KG1 (cell line): Measurements from ENCODE around the gene AS3MT.
"Not testable (repeated sequence)": the region's sequence is repeated elsewhere in the genome, so short reads cannot be mapped to it uniquely, and the experiment has no call there.

Experiments used
- DNase-seq: peaks from one replicate; lab custom pipeline; 2025; lab: John Stamatoyannopoulos, UW

AS3MT gene

DNA sequence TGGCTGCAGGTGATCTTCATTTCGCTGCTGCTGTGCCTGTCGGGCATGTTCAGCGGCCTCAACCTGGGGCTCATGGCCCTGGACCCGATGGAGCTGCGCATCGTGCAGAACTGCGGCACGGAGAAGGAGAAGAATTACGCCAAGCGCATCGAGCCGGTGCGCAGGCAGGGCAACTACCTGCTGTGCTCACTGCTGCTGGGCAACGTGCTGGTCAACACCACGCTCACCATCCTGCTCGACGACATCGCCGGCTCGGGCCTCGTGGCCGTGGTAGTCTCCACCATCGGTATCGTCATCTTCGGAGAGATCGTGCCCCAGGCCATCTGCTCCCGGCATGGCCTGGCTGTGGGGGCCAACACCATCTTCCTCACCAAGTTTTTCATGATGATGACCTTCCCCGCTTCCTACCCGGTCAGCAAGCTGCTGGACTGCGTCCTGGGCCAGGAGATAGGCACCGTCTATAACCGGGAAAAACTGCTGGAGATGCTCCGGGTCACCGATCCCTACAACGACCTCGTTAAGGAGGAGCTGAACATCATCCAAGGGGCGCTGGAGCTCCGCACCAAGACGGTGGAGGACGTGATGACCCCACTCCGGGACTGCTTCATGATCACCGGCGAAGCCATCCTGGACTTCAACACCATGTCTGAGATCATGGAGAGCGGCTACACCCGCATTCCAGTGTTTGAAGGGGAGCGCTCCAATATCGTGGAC, 50.1 kb downstream of the AS3MT start:
- DNase-seq, result no peak

DNA sequence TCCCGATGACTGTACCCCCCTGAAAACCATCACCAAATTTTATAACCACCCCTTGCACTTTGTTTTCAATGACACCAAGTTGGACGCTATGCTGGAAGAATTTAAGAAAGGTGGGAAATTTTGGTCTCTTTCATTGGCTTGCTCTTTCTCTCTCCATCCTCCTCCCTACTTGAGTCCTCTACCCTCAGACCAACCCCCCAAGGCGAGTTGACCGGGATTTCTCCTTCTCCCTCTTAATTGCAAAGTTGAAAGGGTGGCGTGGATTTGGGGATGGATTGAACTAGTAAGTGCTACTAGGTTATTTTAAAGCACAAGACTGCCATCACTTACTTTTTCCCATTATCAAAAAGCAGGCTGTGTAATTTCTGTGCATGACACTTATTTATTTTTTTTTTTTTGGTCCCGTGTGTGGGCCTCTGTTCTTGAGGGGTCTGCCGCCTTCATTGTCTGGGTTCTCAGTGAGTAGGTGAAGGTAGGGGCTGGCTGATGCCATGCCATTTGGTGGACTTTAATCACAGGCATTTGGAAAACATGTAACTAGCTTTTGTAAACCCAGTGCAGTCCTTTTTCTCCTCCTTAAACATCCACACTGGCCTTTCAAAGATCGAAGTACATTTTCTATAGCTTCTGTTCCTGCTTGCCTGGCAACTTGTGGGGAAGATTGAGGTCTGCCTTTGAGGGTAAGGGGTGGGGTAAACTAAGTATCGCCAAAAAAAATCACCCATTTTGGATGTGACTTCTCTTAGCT, 50.9 kb downstream of the AS3MT start:
- no peak for DNase-seq

DNA sequence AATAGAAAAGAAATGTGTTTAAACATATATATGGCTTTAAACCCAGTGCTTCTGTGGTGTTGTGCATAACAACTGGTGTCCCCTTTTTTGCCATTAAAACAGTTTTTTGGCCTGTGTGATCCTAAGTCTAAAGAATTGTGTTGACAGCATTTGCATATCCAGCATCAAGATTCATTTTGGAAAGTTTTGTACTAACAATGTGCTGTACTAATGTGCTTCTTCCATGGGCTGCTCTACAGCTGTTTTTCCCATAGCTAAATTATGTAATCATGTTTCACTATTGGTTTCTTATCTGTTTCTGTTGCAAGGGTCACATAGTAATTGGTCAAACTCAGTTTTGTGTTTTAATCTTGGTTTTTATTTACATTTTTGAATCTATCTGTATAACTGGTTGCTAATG, 54.3 kb downstream of the AS3MT start:
- DNase-seq, result no peak

DNA sequence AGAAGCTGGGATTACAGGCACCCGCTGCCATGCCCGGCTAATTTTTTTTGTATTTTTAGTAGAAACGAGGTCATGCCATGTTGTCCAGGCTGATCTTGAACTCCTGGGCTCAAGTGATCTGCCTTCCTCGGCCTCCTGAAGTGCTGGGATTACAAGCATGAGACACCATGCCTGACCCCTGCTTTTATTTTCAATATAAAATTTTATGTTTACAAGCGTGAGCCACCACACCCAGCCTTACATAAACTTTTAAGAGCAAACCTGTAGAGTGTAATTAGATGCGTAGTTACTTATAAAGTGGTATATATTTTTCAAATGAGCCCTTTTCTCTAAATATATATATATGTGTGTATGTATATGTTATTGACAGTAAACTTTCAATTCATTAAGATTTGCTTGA, 57.6 kb downstream of the AS3MT start:
- DNase-seq, result no peak

- peak; percentile 40 for DNase-seq
These were observed 58.2 kb downstream of the AS3MT start for GRCh38 chr10:102927311-102928010.

- DNase-seq, result not testable (repeated sequence)
These were observed 59.2 kb downstream of the AS3MT start for GRCh38 chr10:102928442-102928841.

DNA sequence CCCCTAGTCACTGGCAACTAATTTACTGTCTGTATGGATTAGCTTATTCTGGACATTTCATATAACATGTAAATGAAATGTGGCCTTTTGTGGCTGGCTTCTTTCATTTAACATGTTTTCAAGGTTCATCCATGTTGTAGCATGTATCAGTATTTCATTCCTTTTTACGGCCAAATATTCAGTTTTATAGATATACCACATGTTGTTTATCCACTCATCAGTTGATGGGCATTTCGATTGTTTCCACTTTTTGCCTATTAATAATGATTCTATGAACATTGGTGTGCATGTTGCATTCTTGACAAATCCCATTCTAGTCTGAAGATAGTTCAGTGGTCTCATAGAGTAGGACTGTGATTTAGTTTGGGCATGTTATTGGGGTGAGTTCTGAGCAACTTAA, 61.5 kb downstream of the AS3MT start:
- DNase-seq, result no peak

DNA sequence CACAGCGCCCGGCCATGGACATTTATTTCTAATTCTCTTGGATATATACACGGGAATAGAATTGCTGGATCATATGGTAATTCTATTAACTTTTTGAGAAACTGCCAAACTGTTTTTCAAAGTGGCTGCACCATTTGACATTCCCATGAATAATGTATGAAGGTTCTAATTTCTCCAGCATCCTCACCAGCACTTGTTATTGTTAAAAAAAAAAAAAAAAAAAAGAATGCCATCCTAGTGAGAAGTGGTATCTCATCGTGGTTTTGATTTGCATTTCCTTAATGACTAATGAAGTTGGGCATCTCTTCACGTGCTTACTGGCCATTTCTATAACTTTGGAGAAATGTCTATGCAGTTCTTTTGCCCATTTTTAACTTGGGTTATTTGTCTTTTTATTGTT, 62.4 kb downstream of the AS3MT start:
- DNase-seq, result no peak

GRCh38 chr10:102935505-102935904, 66.2 kb downstream of the AS3MT start:
- DNase-seq, result no peak

DNA sequence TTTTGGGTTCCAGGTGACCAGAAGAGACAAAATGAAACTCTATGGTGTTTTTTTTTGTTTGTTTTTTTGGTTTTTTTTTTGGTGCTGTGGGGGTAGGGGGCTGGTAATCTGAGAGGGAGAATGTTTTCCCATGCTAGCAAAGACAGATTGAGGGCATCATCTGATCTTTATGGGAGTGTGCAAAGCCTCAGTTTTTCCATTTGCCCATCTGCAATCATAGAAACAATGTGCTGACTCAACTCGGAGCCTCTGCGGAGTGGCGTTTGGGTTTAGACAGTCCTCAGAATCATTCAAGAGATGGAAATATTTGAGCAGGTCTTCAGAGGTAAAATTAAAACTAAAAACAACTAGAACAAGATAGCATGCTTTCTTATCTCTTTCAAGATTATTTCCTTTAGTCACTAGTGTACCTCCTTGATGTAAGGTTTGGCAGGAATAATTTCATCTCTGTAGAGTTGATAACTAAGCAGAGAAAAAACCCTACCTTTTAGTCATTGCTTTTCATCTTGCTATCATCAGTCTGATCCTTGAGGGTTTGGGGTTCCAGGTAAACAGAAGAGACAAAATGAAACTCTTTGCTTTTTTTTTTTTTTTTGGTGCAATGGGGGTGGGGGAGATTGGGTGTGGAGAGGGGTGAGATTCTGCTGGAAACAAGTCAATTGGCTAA, 66.8 kb downstream of the AS3MT start:
- DNase-seq, result no peak

GRCh38 chr10:102941401-102941800, 72.1 kb downstream of the AS3MT start:
- DNase-seq, result no peak

DNA sequence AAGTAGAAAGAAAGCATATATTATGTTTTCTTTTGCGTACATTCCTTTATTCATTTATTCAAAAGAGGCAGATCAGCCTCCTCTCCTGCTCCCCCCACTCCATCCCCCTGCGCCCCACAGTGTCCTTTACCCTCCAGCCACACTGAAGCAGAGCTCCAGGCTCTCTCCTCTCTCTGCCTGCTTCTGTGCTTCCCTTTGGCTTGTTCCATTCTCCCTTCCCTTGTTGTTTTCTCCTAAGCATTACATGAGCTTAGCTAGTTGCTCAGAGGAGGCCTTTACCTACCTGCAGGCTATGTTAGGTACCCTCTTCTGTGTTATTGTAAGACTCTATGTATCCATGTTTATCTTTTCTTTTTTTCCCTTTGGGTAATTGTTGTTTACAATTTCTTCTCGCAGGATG, 76.2 kb downstream of the AS3MT start:
- DNase-seq, result no peak

GRCh38 chr10:102945962-102946361, 76.7 kb downstream of the AS3MT start:
- DNase-seq, result no peak

GRCh38 chr10:102946992-102947391, 77.7 kb downstream of the AS3MT start:
- DNase-seq, result no peak

DNA sequence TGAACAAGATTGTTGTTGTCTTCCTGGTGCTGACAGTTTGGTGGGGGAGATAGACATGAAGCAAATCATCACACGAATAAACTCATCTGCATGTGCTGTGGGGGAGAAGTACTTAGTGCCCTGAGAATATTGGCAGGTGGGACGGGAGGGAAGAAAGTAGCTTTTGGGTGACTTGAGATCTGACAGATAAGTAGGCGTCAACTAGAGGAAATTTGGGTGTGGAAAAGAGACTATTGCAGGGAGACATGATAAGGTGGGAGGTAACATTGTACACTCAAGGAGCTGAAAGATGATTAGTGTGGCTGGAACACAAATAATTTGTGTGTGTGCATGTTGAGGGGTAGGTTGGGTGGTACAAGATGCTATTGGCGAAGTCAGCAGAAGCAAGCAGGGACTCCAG, 78.9 kb downstream of the AS3MT start:
- DNase-seq, result no peak

DNA sequence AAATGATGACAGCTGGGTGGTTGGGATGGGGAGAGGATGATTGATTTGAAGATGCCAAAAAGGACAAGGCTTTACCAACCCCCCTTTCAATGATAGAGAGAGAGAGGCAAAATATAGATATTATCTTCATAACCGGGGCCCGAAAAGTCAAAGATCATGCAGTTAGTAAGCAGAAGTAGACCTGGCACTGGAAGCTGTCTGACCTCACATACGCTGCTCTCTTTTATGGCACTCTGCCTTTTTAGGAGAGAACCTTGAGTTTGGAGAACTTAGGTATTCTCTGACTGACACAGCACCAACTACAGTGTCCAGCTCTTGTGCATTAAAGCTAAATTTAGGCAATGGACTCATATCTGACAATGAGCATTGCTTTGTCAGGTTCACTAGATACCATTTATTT, 79.5 kb downstream of the AS3MT start:
- DNase-seq, result no peak

DNA sequence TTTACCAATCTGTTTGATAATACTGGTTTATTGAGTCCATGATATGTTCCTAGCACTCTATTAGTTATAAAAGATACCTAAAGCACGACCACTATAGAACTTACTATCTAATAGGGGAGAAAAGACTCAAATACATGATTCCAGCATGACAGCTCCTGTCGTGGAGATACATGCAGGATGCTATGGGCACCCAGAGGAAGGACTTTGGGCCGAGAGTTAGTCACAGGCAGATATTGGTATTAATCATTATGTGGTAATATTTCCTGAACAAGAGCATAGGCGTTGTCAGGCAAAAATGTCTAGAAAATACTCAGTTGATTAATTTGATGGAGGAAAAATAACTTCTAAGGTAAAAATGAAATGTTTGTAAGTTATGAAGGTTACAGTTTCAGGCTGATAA, 80.6 kb downstream of the AS3MT start:
- no peak for DNase-seq

- DNase-seq, result no peak
These were observed 82.0 kb downstream of the AS3MT start for GRCh38 chr10:102951316-102951715.
